Stimulated activated CD8-positive, alpha-beta memory T cell treated with anti-CD3 and anti-CD28 coated beads, Interleukin-15, amount 100 ng/mL, for 1 hour (primary cell): Measurements from ENCODE around the gene FGF18.
A peak's percentile ranks its signal among the peaks of the same experiment; 100 is the strongest.

Source experiments
- DNase-seq: peaks from one replicate; pipeline ENCODE4 v3.0.0-alpha.2; 2020; ENCODE audit warnings: low read depth

FGF18 gene

GRCh38 chr5:171470420-171470819 is 51.0 kb downstream of the FGF18 start:
- DNase-seq: no peak

- DNase-seq: no peak
These were observed 54.9 kb downstream of the FGF18 start for GRCh38 chr5:171474230-171474813.

- DNase-seq: no peak
These were observed 56.1 kb downstream of the FGF18 start for GRCh38 chr5:171475596-171475995.

DNA sequence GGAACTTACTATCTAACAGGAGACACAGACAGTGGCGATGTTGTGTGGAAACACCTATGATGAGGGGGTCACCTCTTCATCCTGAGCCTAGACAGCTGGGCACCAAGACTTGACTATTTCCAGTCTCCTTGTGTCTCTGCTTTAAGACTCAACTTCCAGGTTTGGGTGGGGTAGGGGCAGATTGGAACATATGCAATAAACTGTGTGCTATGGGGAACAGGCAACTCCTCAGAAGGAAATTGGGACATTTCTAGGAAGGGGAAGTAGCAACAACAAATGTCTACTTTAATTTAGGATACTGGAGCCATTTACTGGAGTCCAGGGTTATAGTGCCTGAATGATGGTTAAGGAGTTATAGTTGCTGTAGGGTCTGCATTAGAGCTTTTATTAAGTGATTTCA is 57.3 kb downstream of the FGF18 start:
- DNase-seq: no peak

DNA sequence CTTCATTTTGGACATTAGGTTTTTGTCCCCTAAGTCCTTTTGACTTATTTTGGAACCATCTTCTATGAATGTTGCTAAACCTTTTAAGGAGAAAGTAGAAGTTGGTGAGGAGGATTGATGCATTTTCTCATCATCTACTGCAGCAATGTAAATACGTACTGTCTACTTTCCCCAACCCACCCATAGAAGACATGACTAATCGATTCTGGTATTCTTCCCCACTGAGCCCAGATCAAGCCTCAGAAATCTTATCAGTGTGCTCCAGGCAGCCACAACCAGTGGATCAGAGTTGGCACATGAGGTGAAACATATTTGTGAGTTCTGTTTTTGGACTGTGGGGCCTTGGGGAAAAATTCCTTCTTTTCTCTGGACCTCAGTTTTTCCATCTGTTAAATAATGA is 57.7 kb downstream of the FGF18 start:
- no peak for DNase-seq

DNA sequence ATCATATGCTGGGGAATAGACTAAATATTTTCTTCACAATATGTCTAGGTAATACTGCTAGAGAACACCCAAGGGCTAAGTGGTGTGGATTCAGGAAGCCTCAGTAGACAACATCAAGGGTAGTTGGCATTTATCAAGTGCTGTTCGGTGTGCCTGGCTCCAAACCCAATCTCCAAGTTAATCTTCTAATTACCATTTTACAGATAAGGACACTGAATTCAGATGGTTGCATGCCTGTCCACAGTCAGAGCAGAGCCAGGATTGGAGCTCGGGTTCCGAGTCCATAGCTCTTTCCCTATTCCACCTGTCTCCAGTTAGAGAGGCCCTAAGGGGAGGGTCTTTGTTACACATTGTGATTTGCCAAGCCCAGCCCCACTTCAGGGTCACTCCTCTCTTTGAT is 58.2 kb downstream of the FGF18 start:
- DNase-seq: no peak

DNA sequence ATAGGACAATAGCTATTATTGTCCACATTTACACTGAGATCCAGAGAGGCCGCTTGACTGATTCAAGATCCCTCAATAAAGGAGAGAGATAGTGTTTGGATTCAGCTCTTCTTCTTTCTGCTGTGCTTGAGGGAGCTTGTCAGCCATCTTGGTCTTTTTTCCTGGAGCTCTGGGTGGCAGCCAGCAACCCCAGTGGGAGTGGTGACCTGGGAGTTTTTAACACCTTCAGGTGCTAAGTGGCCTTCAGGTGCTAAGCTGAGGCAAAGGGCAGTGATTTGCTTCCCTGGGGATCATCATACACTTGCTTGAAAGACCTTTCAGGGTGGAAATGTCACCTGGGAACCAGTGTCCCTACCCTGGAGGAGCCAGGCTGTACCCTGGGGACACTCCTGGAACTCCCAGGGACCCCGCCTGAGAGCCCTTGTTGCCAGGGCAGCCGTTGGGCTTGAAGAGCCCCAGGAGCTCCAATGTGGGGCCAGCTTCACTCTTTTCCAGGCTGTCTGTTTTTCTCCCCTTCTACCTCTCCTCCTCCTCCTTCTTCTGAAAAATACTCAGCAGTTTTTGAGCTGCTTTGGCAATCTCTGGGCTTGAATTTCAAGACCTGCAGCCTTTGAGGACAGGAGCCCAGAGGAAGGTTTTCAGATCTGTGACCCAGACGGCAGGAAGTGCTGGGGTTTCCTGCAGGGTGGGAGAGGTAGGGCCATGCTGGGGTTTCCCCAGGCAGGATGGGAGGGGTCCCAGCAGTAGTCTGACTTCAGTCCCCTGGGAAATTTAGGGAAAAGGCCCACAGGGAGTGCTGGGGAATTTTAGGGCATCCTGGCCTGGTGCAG is 59.7 kb downstream of the FGF18 start:
- DNase-seq: no peak

DNA sequence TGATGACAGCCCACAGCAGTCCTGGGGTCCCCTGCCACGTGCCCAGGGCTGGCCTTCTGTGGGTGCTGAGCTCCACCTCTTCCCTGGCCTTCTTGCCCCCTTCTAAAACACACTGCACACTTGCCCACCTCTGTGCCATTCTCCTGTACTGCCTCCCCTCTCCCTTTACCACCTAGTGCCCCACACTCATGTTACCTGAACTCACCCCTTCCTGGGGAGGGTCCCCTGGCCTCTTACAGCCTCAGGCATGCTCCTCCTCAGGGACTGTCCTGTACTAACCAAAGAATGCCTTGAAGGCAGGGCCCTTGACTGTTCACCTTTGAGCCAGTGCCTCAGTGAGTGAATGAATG is 60.3 kb downstream of the FGF18 start:
- no peak for DNase-seq

DNA sequence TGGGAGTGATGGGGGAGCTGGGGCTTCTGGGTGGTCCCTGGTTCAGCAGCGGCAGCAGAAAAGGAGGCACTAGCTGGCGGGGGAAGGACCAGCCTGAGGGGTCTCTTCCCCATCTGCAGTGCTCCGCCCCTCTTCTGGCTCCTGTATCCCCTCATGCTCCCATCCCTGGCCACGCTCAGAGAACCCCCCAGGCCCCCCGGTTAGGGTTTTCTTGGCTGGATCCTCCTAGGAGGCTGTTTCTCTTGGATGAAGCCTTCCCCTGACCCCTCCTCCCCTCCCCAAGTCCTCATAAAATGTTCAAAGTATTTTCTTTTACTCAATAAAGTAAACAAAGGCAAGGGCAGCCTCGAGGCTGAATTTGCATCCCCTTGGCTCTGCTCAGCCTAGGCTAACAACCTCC is 60.8 kb downstream of the FGF18 start:
- no peak for DNase-seq

DNA sequence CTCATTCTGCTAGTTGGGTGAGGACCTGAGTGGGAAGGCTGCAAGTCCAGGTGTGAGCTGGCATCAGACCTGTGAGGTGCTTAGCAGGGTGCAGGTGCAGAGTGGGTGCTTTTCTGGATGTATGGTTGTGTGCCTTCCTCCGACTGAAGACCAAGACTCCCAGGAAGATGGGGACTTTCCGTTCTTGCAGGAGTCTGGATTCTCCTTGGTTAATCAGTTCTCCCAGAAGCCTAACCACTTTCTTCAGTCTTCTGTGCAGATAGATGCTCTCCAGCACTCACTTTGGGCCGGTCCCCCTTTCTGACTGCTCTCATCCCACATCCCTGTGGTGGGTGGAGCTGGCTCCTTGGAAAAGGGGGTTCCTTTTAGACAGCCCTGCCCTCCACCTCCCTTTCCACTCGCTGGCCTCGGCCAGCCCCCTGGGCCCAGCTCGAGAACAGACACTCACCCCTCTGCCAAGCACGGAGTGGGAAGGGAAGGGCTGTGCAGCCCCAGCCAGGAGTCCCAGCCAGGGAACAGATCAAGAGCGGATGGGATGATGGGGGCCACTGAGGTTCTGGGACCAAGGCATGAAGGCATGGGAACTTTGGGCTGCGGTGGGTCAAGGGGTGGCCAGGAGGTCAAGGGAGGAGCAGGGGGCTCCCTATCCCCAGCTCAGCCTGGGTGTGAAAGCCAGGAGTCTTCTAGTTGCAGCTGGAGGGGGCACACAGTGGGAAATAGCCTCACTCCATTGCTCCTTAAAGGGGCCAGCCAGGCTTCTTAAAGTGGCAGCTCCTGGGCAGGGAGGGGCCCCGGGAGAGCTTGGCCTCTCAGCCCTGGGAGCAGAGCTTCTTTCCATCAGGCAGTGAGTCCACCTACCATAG is 62.4 kb downstream of the FGF18 start:
- no peak for DNase-seq

GRCh38 chr5:171482434-171482730 is 62.9 kb downstream of the FGF18 start:
- no peak for DNase-seq

- no peak for DNase-seq
These were observed 64.2 kb downstream of the FGF18 start for GRCh38 chr5:171483551-171484135.

GRCh38 chr5:171484460-171484899 is 65.0 kb downstream of the FGF18 start:
- peak; percentile 13 for DNase-seq

- no peak for DNase-seq
These were observed 66.2 kb downstream of the FGF18 start for GRCh38 chr5:171485668-171486067.

DNA sequence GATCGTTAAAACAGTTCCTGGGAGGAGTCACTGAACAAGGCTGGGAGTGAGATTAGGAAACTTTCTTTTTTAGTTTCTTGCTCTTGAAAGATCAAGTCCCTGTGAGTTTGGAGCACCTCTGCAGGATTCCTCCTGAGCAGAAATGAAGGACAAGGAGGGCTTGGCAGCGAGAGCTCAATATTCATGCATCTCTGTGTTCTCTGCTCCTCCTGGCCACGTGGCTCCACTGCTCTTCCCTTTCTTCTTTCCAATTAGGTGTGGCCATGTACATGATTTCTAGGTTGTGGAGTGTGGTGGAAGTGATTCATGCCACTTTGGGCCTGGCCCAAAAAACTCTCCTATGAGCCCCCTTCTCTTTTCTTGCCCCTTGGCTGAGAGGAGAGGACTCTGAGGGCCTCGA is 67.2 kb downstream of the FGF18 start:
- DNase-seq: no peak

DNA sequence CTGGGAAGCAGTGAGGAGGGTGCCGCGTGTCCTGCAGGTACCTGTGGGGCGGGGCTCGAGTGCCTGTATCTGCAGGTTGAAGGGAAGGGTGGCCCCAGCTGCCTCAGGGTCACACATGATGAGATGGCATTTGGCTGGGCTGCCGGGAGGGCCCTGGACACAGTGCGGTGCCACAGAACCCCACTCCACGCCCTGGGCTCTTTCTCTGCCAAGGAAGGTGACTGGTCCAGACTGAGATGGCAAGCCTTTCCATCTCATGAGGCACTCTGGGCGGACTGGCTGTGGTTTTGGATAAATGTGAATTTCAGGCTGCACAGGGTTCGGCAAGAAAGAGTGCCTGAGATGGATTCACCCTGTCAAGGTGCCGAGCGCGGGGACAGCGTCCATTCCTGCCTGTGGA is 69.4 kb downstream of the FGF18 start:
- no peak for DNase-seq

- DNase-seq: no peak
These were observed 73.3 kb downstream of the FGF18 start for GRCh38 chr5:171492781-171493180.

GRCh38 chr5:171493646-171494393 is 74.4 kb downstream of the FGF18 start:
- no peak for DNase-seq

- no peak for DNase-seq
These were observed 75.1 kb downstream of the FGF18 start for GRCh38 chr5:171494452-171495121.

- DNase-seq: no peak
These were observed 75.8 kb downstream of the FGF18 start for GRCh38 chr5:171495122-171495700.

GRCh38 chr5:171496456-171496855 is 77.0 kb downstream of the FGF18 start:
- no peak for DNase-seq
